HepG2 (cell line): Measurements from ENCODE around the gene NAMPT. TPM values are rescaled to one million over a fixed set of nuclear protein-coding genes. Genes with fewer than 3 reads are reported as not detected.

Experiments used
- ATAC-seq: fragments of 200-7000 bp; cut with Tn5 transposase; 3 replicates; pipeline ENCODE4 v1.9.1; 2020; ENCODE audit warnings: mild to moderate bottlenecking, moderate library complexity
- BruUV-seq: library from RNA; stranded (reverse); fragments of 400-500 nt; replicated peaks from 2 replicates; lab custom pipeline; 2021; lab: Mats Ljungman, UMichigan
- CTCF ChIA-PET: fragments of 300-600 bp; formaldehyde crosslinking; extraction: SDS; loops from one replicate; lab custom pipeline; 2021; ENCODE audit warnings: low total read pairs, inconsistent platforms, low intra/inter-chr PET ratio; lab: Yijun Ruan, JAX
- POLR2A ChIA-PET: fragments of 350-600 bp; sonication (Branson Sonifier 250); formaldehyde crosslinking; loops from one replicate; lab custom pipeline; 2020; ENCODE audit warnings: antibody characterized with exemption, inconsistent platforms; lab: Yijun Ruan, JAX
- DNase-seq: peaks from one replicate; pipeline ENCODE4 v3.0.0-alpha.2; 2015; ENCODE audit warnings: low spot score
- FAIRE-seq: peaks from 3 replicates; lab custom pipeline; 2011; peaks lifted over from hg19 to GRCh38; lab: Jason Lieb, UNC
- H2AFZ ChIP-seq: one replicate; pipeline ENCODE4 v1.6.1; 2011; ENCODE audit warnings: low read length, inconsistent platforms
- H3K27ac ChIP-seq: fragments of 300-600 bp; 3 replicates; pipeline ENCODE4 v1.8.0; 2011; ENCODE audit warnings: mixed run types, mild to moderate bottlenecking, mixed read lengths, low read length, inconsistent platforms; ENCODE audit not compliant: insufficient read depth; ENCODE audit errors: extremely low read length
- H3K27me3 ChIP-seq, 2 experiments: fragments of 200-600 bp in 1 of 2; 2 replicates in 1 of 2; 3 replicates in 1 of 2; pipeline versions ENCODE4 v1.6.0 to v1.8.0; 2011; ENCODE audit warnings: low read length in 2 of 2, mild to moderate bottlenecking in 2 of 2, moderate library complexity in 2 of 2, inconsistent platforms in 1 of 2; ENCODE audit not compliant: insufficient read depth in 2 of 2, control insufficient read depth in 1 of 2
- H3K36me3 ChIP-seq, 2 experiments: fragments of 200-600 bp in 1 of 2; replicated peaks in 1 of 2; 2 replicates in 1 of 2; 3 replicates in 1 of 2; pipeline versions ENCODE4 v1.5.1 to v1.8.0; 2011; ENCODE audit warnings: low read length in 2 of 2, inconsistent platforms in 1 of 2; ENCODE audit not compliant: insufficient read depth in 2 of 2, control insufficient read depth in 1 of 2
- H3K4me1 ChIP-seq: 2 replicates; pipeline ENCODE4 v1.5.1; 2012; ENCODE audit warnings: low read length, inconsistent platforms; ENCODE audit not compliant: insufficient read depth
- H3K4me2 ChIP-seq: 2 replicates; pipeline ENCODE4 v1.6.0; 2011; ENCODE audit warnings: low read depth, low read length, inconsistent platforms
- H3K4me3 ChIP-seq, 3 experiments: fragments of 200-600 bp in 1 of 3; sonication (generic), shearing (Covaris generic) in 1 of 3; replicated peaks in 1 of 3; 2 replicates each; pipeline ENCODE4 v1.5.1; 2011 to 2016; ENCODE audit warnings: low read length in 3 of 3, inconsistent platforms in 2 of 3, low read depth in 2 of 3, mild to moderate bottlenecking in 2 of 3, control low read depth in 1 of 3, mixed read lengths in 1 of 3; ENCODE audit not compliant: insufficient read depth in 1 of 3
- H3K79me2 ChIP-seq: one replicate; pipeline ENCODE4 v1.6.1; 2011; ENCODE audit warnings: low read length, inconsistent platforms; ENCODE audit not compliant: insufficient read depth
- H3K9ac ChIP-seq: 2 replicates; pipeline ENCODE4 v1.6.0; 2011; ENCODE audit warnings: mild to moderate bottlenecking, low read depth, low read length, inconsistent platforms; ENCODE audit not compliant: insufficient read depth
- H3K9me3 ChIP-seq: 2 replicates; pipeline ENCODE4 v1.5.1; 2012; ENCODE audit warnings: mild to moderate bottlenecking, low read length
- H4K20me1 ChIP-seq: 2 replicates; pipeline ENCODE4 v1.6.0; 2011; ENCODE audit warnings: inconsistent platforms, mild to moderate bottlenecking, low read length, moderate library complexity; ENCODE audit not compliant: insufficient read depth
- ARNTL ChIP-seq: sonication (generic); formaldehyde crosslinking; IDR thresholded peaks from 2 replicates; pipeline ENCODE4 v1.4.0; 2020; ENCODE audit warnings: mild to moderate bottlenecking, missing genetic modification reagents
- CSRNP2 ChIP-seq: sonication (generic); formaldehyde crosslinking; conservative IDR thresholded peaks from 2 replicates; pipeline ENCODE4 v1.8.0; 2022; ENCODE audit warnings: low read depth, missing genetic modification reagents
- FIP1L1 ChIP-seq: fragments of 200-400 bp; formaldehyde crosslinking; IDR thresholded peaks from 2 replicates; pipeline ENCODE4 v1.6.1; 2018; ENCODE audit warnings: low read depth, mild to moderate bottlenecking, low read length, moderate library complexity, borderline replicate concordance; ENCODE audit not compliant: insufficient read depth
- HMG20B ChIP-seq: conservative IDR thresholded peaks from 2 replicates; pipeline ENCODE4 v1.6.1; 2016; ENCODE audit warnings: missing genetic modification reagents, missing compliant biosample characterization
- KLF6 ChIP-seq: IDR thresholded peaks from 2 replicates; pipeline ENCODE4 v1.8.0; 2016; ENCODE audit warnings: missing biosample characterization, missing genetic modification reagents
- POLR2G ChIP-seq: fragments of 200-400 bp; formaldehyde crosslinking; IDR thresholded peaks from 2 replicates; pipeline ENCODE4 v1.6.1; 2018; ENCODE audit warnings: mild to moderate bottlenecking, low read depth, low read length, moderate library complexity
- PPARG ChIP-seq: conservative IDR thresholded peaks from 2 replicates; pipeline ENCODE4 v1.6.1; 2016; ENCODE audit warnings: missing biosample characterization, missing genetic modification reagents
- STAG1 ChIP-seq: sonication (generic); formaldehyde crosslinking; IDR thresholded peaks from 2 replicates; pipeline ENCODE4 v1.4.0; 2020; ENCODE audit warnings: missing genetic modification reagents
- ZBTB2 ChIP-seq: sonication (generic); formaldehyde crosslinking; IDR thresholded peaks from 2 replicates; pipeline ENCODE4 v1.8.0; 2022; ENCODE audit warnings: low read depth, missing genetic modification reagents
- ZFP36L1 ChIP-seq: sonication (generic); formaldehyde crosslinking; IDR thresholded peaks from 2 replicates; pipeline ENCODE4 v1.8.0; 2022; ENCODE audit warnings: mild to moderate bottlenecking, missing genetic modification reagents, moderate library complexity
- ZNF513 ChIP-seq: sonication (generic); formaldehyde crosslinking; conservative IDR thresholded peaks from 2 replicates; pipeline ENCODE4 v1.5.0; 2020; ENCODE audit warnings: missing genetic modification reagents
- ZNF576 ChIP-seq: sonication (generic); formaldehyde crosslinking; IDR thresholded peaks from 2 replicates; pipeline ENCODE4 v1.4.0; 2020; ENCODE audit warnings: mild to moderate bottlenecking, missing genetic modification reagents
- ZNF577 ChIP-seq: sonication (generic); formaldehyde crosslinking; IDR thresholded peaks from 2 replicates; pipeline ENCODE4 v1.4.0; 2020; ENCODE audit warnings: mild to moderate bottlenecking, low read depth, missing genetic modification reagents, borderline replicate concordance
- ZNF660 ChIP-seq: sonication (generic); formaldehyde crosslinking; IDR thresholded peaks from 2 replicates; pipeline ENCODE4 v1.5.1; 2020; ENCODE audit warnings: mild to moderate bottlenecking, low read depth, missing genetic modification reagents, borderline replicate concordance
- WGBS: methylation state at CpG from one replicate; pipeline ENCODE4 v1.1.6; 2017; ENCODE audit warnings: low lambda C conversion rate; 5-methylcytosine and 5-hydroxymethylcytosine counted together
- in situ Hi-C: cut with HindIII; loops from 2 replicates; pipeline ENCODE4 v1.10.0; 2017; ENCODE audit warnings: low pct_unique_long_range_greater_than_20kb; ENCODE audit not compliant: extremely low pct_ligation_motif_present
- intact Hi-C: fragments of 100-400 bp; cut with micrococcal nuclease; formaldehyde crosslinking; loops from one replicate; pipeline ENCODE4 v1.10.0; 2022; ENCODE audit not compliant: unreplicated experiment
- polyA plus RNA-seq, 8 experiments: library from polyadenylated mRNA; depleted of rRNA in 3 of 8; stranded (reverse) in 7 of 8; unstranded in 1 of 8; fragments of >200 nt; fragmentation: Illumina TruSeq in 4 of 8; extraction: Trizol in 4 of 8; gene quantifications; 2 replicates each; pipeline versions ENCODE4 v1.2.1 to v1.2.3, GENCODE V29; 2011 to 2016; ENCODE audit warnings: low read depth in 4 of 8, missing spikeins in 1 of 8, mixed read lengths in 1 of 8; ENCODE audit not compliant: insufficient read depth in 1 of 8
- total RNA-seq, 5 experiments: library from RNA; depleted of rRNA; stranded (reverse); fragments of >200 nt; fragmentation: Illumina TruSeq; extraction: Trizol; gene quantifications; 2 replicates each; pipeline ENCODE4 v1.2.3, GENCODE V29; 2016; ENCODE audit warnings: low read depth in 1 of 5

Gene NAMPT
- total and polyA plus RNA-seq, 2 of the 13 experiments (the other 11 are each of a cell fraction or from before 2014, with no cell fraction given) = 15.8 to 67.7 TPM

- H3K4me2 ChIP-seq = no peak overlapping the region
- FAIRE-seq (no peak), DNase-seq (no peak), ATAC-seq (no peak)
- intact Hi-C loops = no loop called here
- BruUV-seq = no TSS peak
- no peaks in the 10 kb centered on the region; a peak in 1 of 5 replicates for H3K27me3 ChIP-seq
- no peaks in the 10 kb centered on the region for H3K9me3 ChIP-seq
- H3K79me2 ChIP-seq = no peaks in the 10 kb centered on the region
- no peak overlapping the region for H3K27ac ChIP-seq
- no peaks in the 10 kb centered on the region for H4K20me1 ChIP-seq
- H3K4me1 ChIP-seq = no peaks in the 10 kb centered on the region
- H3K4me3 ChIP-seq = no peak overlapping the region
- in situ Hi-C loops = no loop called here
- H2AFZ ChIP-seq = no peak overlapping the region
- POLR2A ChIA-PET = no interaction called here
- H3K9ac ChIP-seq = no peak overlapping the region
- H3K36me3 ChIP-seq = no peaks in the 10 kb centered on the region
- CTCF ChIA-PET = no interaction called here
- TF ChIP-seq ZNF576 (CRISPR knock-in tag) = no peak
- TF ChIP-seq ARNTL (CRISPR knock-in tag) = no peak
- no peak for TF ChIP-seq CSRNP2
- TF ChIP-seq STAG1 (CRISPR knock-in tag) = no peak
- no peak for TF ChIP-seq PPARG (CRISPR knock-in tag)
These were observed 58.9 kb downstream of the NAMPT start for GRCh38 chr7:106225856-106226255.

- in situ Hi-C loops (no loop called here), intact Hi-C loops (no loop called here)
- Histone ChIP-seq H2AFZ (no peak overlapping the region), H4K20me1 (no peaks in the 10 kb centered on the region), H3K4me3 (no peak overlapping the region), H3K27me3 (peaks cover 0 to 3% of the 10 kb centered on the region in 2 experiments; a peak in 1 of 5 replicates), H3K36me3 (no peaks in the 10 kb centered on the region), H3K9ac (no peak overlapping the region), H3K9me3 (no peaks in the 10 kb centered on the region), H3K79me2 (no peaks in the 10 kb centered on the region), H3K4me2 (no peak overlapping the region), H3K27ac (no peak overlapping the region), H3K4me1 (no peaks in the 10 kb centered on the region)
- BruUV-seq = no TSS peak
- WGBS = 15% methylated on average over 5 of the region's 6 CpGs
- no peak for DNase-seq
- ChIA-PET POLR2A (no interaction called here), CTCF (no interaction called here)
- FAIRE-seq = no peak
- no peak for ATAC-seq
- TF ChIP-seq ZBTB2 (CRISPR knock-in tag) = no peak
- TF ChIP-seq POLR2G = no peak
- no peak for TF ChIP-seq HMG20B (CRISPR knock-in tag)
- no peak for TF ChIP-seq FIP1L1
- TF ChIP-seq KLF6 (CRISPR knock-in tag) = no peak
- TF ChIP-seq ZNF660 = no peak
- TF ChIP-seq ZFP36L1 (CRISPR knock-in tag) = no peak
- TF ChIP-seq ZNF513 (CRISPR knock-in tag) = no peak
- no peak for TF ChIP-seq ZNF577
These were observed 60.0 kb downstream of the NAMPT start for GRCh38 chr7:106224797-106225196.
